Prostate gland (tissue), 2 donors: ENCODE results near the gene SVOPL.

ENCODE experiments used
- CTCF ChIP-seq, 4 experiments: fragments of 200-600 bp in 2 of 4; fragments of 450-650 bp in 2 of 4; sonication (generic) in 2 of 4; IDR thresholded peaks; 1 replicate in 3 of 4; 2 replicates in 1 of 4; pipeline ENCODE4 v1.5.1; 2016 to 2019; ENCODE audit warnings: antibody characterized with exemption in 4 of 4, mild to moderate bottlenecking in 2 of 4, moderate library complexity in 2 of 4
- POLR2A ChIP-seq: fragments of 450-650 bp; IDR thresholded peaks from one replicate; pipeline ENCODE4 v1.6.1; 2016; ENCODE audit warnings: antibody characterized with exemption, mild to moderate bottlenecking
- POLR2AphosphoS5 ChIP-seq: sonication (generic); formaldehyde crosslinking; IDR thresholded peaks from one replicate; pipeline ENCODE4 v1.6.1; 2017; ENCODE audit warnings: antibody characterized with exemption

- TF ChIP-seq CTCF (IDR thresholded peaks at IDR 0.05) (no peak), POLR2A (no peak), POLR2AphosphoS5 (no peak)
These were observed 105.7 kb downstream of the SVOPL start for GRCh38 chr7:138595454-138595853.
